Uterus (tissue), 4 donors: Measurements from ENCODE around the gene LETM1. TPM values are rescaled to one million over a fixed set of nuclear protein-coding genes. Genes with fewer than 3 reads are reported as not detected.

Experiments
- DNase-seq, 2 donors: peaks; one replicate each; pipeline ENCODE4 v3.0.0-alpha.2; 2019 to 2020
- H3K27ac ChIP-seq, 2 donors: fragments of 200-600 bp; sonication (generic); 1 replicate in 1 of 2; 2 replicates in 1 of 2; pipeline ENCODE4 v1.5.1; 2016 to 2018
- H3K27me3 ChIP-seq, 2 donors: fragments of 200-600 bp; sonication (generic); one replicate each; pipeline ENCODE4 v1.5.1; 2018 to 2019; ENCODE audit warnings: control low read depth in 1 of 2
- H3K36me3 ChIP-seq, 2 donors: fragments of 200-600 bp; sonication (generic); one replicate each; pipeline ENCODE4 v1.5.1; 2019; ENCODE audit warnings: control low read depth in 1 of 2
- H3K4me1 ChIP-seq, 2 donors: fragments of 200-600 bp; sonication (generic); one replicate each; pipeline ENCODE4 v1.5.1; 2018 to 2019; ENCODE audit warnings: control low read depth in 1 of 2
- H3K4me3 ChIP-seq, 2 donors: fragments of 200-600 bp; sonication (generic); 1 replicate in 1 of 2; 2 replicates in 1 of 2; pipeline ENCODE4 v1.5.1; 2018 to 2019; ENCODE audit warnings: mild to moderate bottlenecking in 1 of 2
- H3K9me3 ChIP-seq, 2 donors: fragments of 200-600 bp; sonication (generic); one replicate each; pipeline ENCODE4 v1.5.1; 2019; ENCODE audit warnings: control low read depth in 1 of 2
- POLR2A ChIP-seq, 2 donors: fragments of 450-650 bp; IDR thresholded peaks; one replicate each; pipeline ENCODE4 v1.6.1; 2016; ENCODE audit warnings: antibody characterized with exemption in 2 of 2, mild to moderate bottlenecking in 1 of 2, moderate library complexity in 1 of 2
- intact Hi-C: fragments of 100-400 bp; cut with DNase I; formaldehyde crosslinking; loops from one replicate; pipeline ENCODE4 v1.15.1; 2023; ENCODE audit warnings: low total_unique reads
- total RNA-seq, 4 donors: library from RNA; depleted of rRNA in 3 of 4; stranded (reverse); fragments of >200 nt in 3 of 4; gene quantifications; one replicate each; pipeline versions ENCODE4 v1.1.0 to v1.2.4, GENCODE V29; 2014 to 2023
- TF ChIP-seq, protein P1 (sequence below), 4 experiments: fragments of 200-600 bp in 2 of 4; fragments of 450-650 bp in 2 of 4; sonication (generic) in 2 of 4; IDR thresholded peaks; one replicate each; pipeline ENCODE4 v1.5.1; 2016 to 2019; ENCODE audit warnings: antibody characterized with exemption in 4 of 4, mild to moderate bottlenecking in 2 of 4, moderate library complexity in 1 of 4
- donor health status: DM: yes; HTN: yes; CAD: no.

Gene LETM1
- total RNA-seq, 4 donors from 2014 or later, result 12.4 to 44.3 (median 31.3) TPM

DNA sequence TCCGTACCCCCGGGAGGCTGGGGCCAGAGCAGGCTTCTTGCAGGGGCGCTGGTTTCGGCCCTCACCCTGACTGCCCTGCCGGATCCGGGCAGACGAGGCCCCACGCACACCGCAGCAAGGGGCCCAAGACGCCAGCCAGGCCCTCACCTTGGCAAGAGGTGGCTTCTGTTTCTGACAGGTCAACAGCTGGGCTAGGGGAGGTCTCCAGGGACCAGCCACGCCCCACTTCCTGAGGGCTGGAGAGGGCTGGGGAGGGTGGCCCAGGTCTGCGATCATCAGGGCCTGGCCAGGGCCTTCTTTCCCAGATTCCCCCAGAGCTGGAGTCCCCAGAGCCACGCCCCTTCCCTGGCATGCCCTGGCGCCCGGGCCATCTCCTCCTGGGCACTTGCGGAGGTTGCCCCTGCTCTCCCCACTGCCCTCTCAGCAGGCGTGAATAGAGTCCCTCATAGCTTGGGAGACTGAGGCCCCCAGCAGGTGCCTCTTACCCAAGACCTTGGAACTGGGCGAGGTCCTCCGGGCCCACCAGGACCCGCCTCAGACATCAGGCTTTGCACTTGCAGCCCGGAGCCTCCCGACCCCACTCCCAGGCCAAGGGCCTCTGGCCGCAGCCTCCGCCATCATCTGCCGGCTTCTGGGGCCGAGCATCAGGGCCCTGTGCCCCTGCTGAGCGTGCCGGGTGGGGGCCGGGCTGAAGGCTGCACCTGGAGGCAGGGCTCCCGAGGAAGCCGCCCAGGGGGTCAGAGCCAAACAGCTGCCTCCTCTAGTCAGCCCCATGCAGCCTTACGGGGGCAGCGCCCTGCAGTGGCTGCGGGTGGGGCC lies 69.2 kb downstream of the LETM1 start:
- DNase-seq, result no peak
- no peaks in the 10 kb centered on the region for H3K27me3 ChIP-seq
- no peaks in the 10 kb centered on the region for H3K36me3 ChIP-seq
- H3K9me3 ChIP-seq, result no peaks in the 10 kb centered on the region
- no peaks in the 10 kb centered on the region for H3K4me1 ChIP-seq
- H3K27ac ChIP-seq, result no peak overlapping the region
- no peak overlapping the region for H3K4me3 ChIP-seq
- intact Hi-C loops, result no loop called here
- TF ChIP-seq POLR2A (IDR thresholded peaks at IDR 0.05), result no peak

GRCh38 chr4:1785592-1785991 lies 70.4 kb downstream of the LETM1 start:
- Histone ChIP-seq H3K9me3 (no peaks in the 10 kb centered on the region), H3K4me3 (no peak overlapping the region), H3K27me3 (no peaks in the 10 kb centered on the region), H3K27ac (no peak overlapping the region), H3K4me1 (no peaks in the 10 kb centered on the region), H3K36me3 (no peaks in the 10 kb centered on the region)
- DNase-seq, result no peak
- no peak for TF ChIP-seq POLR2A (IDR thresholded peaks at IDR 0.05)
- TF ChIP-seq, protein P1, sequence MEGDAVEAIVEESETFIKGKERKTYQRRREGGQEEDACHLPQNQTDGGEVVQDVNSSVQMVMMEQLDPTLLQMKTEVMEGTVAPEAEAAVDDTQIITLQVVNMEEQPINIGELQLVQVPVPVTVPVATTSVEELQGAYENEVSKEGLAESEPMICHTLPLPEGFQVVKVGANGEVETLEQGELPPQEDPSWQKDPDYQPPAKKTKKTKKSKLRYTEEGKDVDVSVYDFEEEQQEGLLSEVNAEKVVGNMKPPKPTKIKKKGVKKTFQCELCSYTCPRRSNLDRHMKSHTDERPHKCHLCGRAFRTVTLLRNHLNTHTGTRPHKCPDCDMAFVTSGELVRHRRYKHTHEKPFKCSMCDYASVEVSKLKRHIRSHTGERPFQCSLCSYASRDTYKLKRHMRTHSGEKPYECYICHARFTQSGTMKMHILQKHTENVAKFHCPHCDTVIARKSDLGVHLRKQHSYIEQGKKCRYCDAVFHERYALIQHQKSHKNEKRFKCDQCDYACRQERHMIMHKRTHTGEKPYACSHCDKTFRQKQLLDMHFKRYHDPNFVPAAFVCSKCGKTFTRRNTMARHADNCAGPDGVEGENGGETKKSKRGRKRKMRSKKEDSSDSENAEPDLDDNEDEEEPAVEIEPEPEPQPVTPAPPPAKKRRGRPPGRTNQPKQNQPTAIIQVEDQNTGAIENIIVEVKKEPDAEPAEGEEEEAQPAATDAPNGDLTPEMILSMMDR (IDR thresholded peaks at IDR 0.05), result no peak
- intact Hi-C loops, result no loop called here

GRCh38 chr4:1784789-1785591 lies 71.0 kb downstream of the LETM1 start:
- H3K9me3 ChIP-seq, result no peaks in the 10 kb centered on the region
- no peak overlapping the region for H3K4me3 ChIP-seq
- no peaks in the 10 kb centered on the region for H3K4me1 ChIP-seq
- intact Hi-C loops, result no loop called here
- no peaks in the 10 kb centered on the region for H3K27me3 ChIP-seq
- TF ChIP-seq POLR2A (IDR thresholded peaks at IDR 0.05), result no peak
- TF ChIP-seq, protein P1 (IDR thresholded peaks at IDR 0.05), result no peak
- H3K36me3 ChIP-seq, result no peaks in the 10 kb centered on the region
- DNase-seq, result no peak
- no peak overlapping the region for H3K27ac ChIP-seq

- intact Hi-C loops, result no loop called here
- no peaks in the 10 kb centered on the region for H3K9me3 ChIP-seq
- no peak overlapping the region for H3K27ac ChIP-seq
- no peak for DNase-seq
- TF ChIP-seq, protein P1 (IDR thresholded peaks at IDR 0.05), result no peak
- TF ChIP-seq POLR2A (IDR thresholded peaks at IDR 0.05), result no peak
- H3K4me3 ChIP-seq, result no peak overlapping the region
- H3K27me3 ChIP-seq, result no peaks in the 10 kb centered on the region
- H3K36me3 ChIP-seq, result no peaks in the 10 kb centered on the region
- H3K4me1 ChIP-seq, result no peaks in the 10 kb centered on the region
Measured at GRCh38 chr4:1784395-1784788, 71.6 kb downstream of the LETM1 start.

DNA sequence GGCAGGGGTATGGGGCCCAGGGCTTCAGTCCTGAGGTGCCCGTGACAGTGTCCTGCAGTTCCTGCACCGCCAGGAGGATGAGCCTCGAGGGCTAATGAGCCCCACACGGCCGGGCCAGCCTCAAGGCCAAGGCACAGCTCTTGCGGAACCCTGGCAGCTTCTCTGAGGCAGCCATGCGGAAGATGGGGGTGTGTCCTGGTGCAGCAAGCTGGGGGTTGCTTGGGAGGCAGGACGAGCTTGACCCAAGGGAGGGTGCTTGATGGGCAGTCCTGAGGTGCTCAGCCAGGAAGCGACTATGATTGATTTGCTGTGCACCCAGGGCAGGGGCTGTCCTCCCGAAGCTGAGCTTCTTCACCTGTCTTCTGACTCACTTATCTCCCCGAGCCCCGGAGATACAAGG lies 72.0 kb downstream of the LETM1 start:
- Histone ChIP-seq H3K27ac (no peak overlapping the region), H3K36me3 (no peaks in the 10 kb centered on the region), H3K27me3 (no peaks in the 10 kb centered on the region), H3K4me3 (no peak overlapping the region), H3K9me3 (no peaks in the 10 kb centered on the region), H3K4me1 (no peaks in the 10 kb centered on the region)
- intact Hi-C loops, result no loop called here
- TF ChIP-seq POLR2A (IDR thresholded peaks at IDR 0.05), result no peak
- TF ChIP-seq, protein P1 (IDR thresholded peaks at IDR 0.05), result no peak
- no peak for DNase-seq
